GM19452 (cell line): Measurements from ENCODE around the gene MPND.

Experiments
- ATAC-seq: cut with Tn5 transposase; IDR thresholded peaks from one replicate; pipeline ENCODE4 v1.9.1; 2021; ENCODE audit not compliant: unreplicated experiment

Gene MPND

DNA sequence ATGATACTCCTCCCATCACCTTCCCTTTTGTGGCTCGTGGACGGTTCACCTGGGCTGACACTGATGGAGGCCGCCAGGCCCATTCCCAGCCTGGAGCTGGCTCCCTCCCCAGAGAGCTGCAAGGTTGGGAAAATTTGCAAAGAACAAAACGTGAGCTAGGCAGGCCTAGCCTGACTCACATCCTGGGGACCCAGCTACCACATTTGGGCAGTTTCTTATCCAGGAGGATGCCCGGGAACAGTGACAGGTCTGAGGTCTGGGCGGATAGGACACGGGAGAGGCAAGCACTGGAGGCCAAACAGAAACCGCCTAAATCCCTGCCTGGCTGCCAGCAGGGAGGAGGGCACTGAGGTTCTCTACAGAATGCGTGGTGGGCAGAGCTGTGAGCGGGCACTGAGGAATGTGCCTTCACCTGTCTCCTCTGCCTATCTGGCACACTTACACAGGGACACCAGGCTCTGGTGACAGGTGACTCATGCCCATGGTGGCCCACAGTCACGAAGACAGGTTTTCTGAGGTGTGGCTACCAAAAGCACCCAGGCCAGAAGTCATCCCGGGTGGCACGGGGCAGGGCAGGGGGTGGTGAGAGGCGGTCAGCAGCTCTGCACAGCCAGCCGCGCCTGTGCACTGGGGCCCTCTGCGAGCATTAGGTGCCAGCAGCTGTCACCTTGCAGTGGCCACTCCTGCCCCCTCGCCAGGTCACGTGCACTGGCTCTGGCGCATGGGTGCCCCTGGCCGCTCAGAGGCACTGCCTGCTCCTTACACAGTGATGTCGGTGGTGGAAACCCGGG lies 33.8 kb downstream of the MPND start:
- no peak for ATAC-seq

- ATAC-seq: no peak
These were observed 35.5 kb downstream of the MPND start for GRCh38 chr19:4378886-4379285.

- ATAC-seq: no peak
These were observed 36.3 kb downstream of the MPND start for GRCh38 chr19:4379383-4380253.

GRCh38 chr19:4380254-4380727 lies 36.9 kb downstream of the MPND start:
- no peak for ATAC-seq

- ATAC-seq: no peak
These were observed 42.1 kb downstream of the MPND start for GRCh38 chr19:4385291-4386040.

- ATAC-seq: no peak
These were observed 42.9 kb downstream of the MPND start for GRCh38 chr19:4386041-4386782.

GRCh38 chr19:4388337-4389063 lies 45.1 kb downstream of the MPND start:
- ATAC-seq: no peak

DNA sequence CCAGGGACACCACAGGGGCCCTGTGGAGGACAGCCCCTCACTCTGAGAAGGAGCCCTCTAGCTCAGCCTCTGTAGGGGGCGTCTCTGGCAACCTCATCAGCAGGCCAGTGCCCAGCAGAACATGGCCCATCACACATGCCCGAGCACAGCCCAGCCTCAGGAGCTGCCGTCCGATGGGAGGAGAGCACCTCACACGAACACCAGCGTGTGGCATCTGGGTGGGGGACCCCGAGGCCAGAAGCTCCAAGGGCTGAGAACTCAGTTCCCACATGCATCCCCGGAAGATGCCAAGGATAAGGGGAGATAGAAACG lies 45.7 kb downstream of the MPND start:
- no peak for ATAC-seq

DNA sequence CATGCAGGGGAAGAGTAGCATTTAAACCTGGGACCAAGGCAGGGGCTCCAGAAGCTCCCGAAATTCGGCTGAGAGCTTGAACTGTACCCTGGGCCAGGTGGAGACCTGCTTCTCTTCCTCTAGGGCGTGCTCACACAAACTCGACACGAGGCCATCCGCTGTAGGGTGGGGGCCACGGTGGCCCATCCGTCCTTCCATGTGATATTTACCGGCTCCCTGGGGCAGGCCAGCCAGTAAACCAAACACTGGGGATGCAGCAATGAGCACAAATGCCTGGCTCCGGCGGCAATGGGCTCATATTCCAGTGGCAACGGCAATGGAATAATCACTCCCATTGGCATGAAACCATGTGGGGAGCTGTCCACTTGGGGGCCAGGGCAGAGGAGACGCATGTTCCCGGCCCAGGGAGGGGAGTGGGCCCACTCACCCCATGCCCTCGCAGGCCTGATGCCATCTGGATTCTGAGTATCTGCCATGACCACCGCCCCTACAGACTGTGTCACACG lies 46.2 kb downstream of the MPND start:
- no peak for ATAC-seq

DNA sequence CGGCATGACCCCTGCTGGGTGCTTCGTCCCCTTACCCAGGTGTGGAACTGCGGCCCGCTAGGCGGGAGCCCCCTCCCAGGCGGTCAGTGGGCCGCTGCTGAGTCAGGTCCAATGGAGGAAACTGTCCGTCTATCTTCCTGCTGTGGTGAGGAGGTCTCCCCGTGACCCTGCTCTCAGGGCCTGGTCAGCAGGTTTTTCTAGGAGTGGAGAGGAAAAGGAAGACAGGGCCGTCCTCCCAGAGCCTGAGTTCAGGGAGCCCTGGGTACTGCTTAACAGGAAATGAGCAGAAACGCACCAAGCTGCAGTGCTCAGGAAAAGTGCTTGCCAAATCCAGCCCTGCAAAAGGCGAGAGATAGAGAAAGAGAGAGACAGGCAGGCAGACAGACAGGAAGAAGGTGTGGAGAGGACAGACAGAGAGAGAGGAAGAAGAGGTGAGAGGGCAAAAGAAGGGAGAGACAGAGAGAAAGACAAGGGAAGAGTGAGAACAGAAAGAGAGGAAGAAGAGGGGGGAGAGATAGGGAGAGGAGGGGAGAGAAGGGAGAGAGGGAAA lies 46.7 kb downstream of the MPND start:
- no peak for ATAC-seq

GRCh38 chr19:4390567-4391305 lies 47.4 kb downstream of the MPND start:
- no peak for ATAC-seq

DNA sequence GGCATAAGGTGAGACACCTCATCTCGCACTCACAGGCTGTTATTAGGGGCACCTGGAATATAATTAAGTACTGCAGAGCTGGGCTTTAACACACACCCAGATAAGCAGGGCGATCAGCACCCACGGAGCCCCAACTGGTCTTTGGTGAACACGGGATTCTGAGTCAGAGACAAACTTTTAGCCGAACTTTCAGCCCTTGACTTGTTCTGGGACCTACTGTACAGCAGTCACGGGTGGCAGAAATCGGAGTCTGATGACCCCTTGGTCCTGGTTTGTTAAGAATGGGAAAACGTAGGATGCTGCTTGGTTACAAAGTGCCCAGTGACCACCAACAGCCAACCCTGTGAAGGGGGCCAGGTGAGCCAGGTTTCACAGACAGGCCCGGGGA lies 47.9 kb downstream of the MPND start:
- ATAC-seq: no peak

GRCh38 chr19:4391701-4392483 lies 48.5 kb downstream of the MPND start:
- ATAC-seq: no peak

DNA sequence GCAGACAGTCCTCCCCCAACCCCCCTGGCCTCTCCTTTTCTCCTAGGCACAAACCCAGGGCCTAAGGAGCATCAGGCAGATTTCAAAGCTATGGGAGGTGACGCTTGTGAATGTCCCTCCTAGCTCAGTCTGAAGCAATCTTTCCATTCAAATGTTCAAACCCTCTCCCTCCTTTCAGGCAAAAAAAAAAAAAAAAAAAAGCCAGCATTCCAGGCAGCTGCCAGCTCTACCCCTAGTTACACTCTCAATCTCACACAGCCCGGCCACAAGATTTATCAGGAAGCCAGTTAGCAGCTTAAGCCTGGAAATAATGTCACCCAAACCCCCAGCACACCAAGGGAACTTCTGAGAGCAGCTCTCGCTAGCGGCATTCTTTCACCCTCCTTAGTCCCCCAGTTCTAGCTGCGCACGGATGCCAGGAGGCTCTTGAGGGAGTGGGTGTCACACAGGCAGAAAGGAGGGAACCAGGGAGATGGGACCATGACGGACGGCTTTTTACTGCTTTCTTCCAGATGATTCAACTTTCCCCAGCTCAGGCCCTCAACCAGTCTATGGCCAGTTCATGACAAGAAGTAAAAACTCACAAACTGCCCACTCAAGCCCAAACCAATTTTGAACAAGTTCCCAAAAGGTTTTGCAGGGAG lies 50.7 kb downstream of the MPND start:
- ATAC-seq: no peak

- no peak for ATAC-seq
These were observed 53.8 kb downstream of the MPND start for GRCh38 chr19:4396949-4397783.

- no peak for ATAC-seq
These were observed 56.4 kb downstream of the MPND start for GRCh38 chr19:4399812-4400134.
